Measurements from ENCODE around the gene CHST12. TPM values are rescaled to one million over a fixed set of nuclear protein-coding genes. Genes with fewer than 3 reads are reported as not detected.
"Not testable (repeated sequence)": the region's sequence is repeated elsewhere in the genome, so short reads cannot be mapped to it uniquely, and the experiment has no call there.

The CHST12 gene
- total RNA-seq, 1 donor from 2014 or later, result 29.8 TPM

DNA sequence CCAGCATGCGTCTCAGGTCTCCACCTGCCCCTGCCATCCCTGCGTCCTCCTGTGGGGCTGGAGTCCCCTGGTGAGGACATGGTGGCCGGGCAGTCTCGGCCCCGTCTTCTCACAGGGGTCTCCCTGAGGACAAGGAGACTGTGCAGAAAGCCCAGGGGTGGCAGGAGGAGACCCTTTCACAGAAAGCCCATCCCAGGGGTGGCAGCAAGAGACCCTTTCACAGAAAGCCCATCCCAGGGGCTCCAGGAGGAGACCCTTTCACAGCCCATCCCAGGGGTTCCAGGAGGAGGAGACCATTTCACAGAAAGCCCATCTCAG is 14.8 kb upstream of the CHST12 start:
- Histone ChIP-seq H3K4me1 (no peaks in the 10 kb centered on the region), H3K9me3 (no peaks in the 10 kb centered on the region), H3K27ac (no peak overlapping the region), H3K27me3 (no peaks in the 10 kb centered on the region), H3K4me3 (no peak overlapping the region), H3K36me3 (no peaks in the 10 kb centered on the region)
- DNase-seq (no peak), ATAC-seq (no peak)
- TF ChIP-seq CTCF (IDR thresholded peaks at IDR 0.05), result no peak
- intact Hi-C loops (cut with DNase I), result no loop called here

GRCh38 chr7:2390020-2390816 is 13.2 kb upstream of the CHST12 start:
- H3K27me3 ChIP-seq; H3K4me3 ChIP-seq; H3K9me3 ChIP-seq; H3K36me3 ChIP-seq; intact Hi-C loops (cut with DNase I); H3K4me1 ChIP-seq; H3K27ac ChIP-seq: not testable (repeated sequence)
- ATAC-seq (peak; percentile 91), DNase-seq (peak; percentile 84)

- no peaks in the 10 kb centered on the region for H3K27me3 ChIP-seq
- no peak for ATAC-seq
- no peaks in the 10 kb centered on the region for H3K36me3 ChIP-seq
- no peak for TF ChIP-seq CTCF (IDR thresholded peaks at IDR 0.05)
- no peaks in the 10 kb centered on the region for H3K9me3 ChIP-seq
- DNase-seq, result no peak
- H3K4me1 ChIP-seq, result no peaks in the 10 kb centered on the region
- no peak overlapping the region for H3K27ac ChIP-seq
- intact Hi-C loops (cut with DNase I), result no loop called here
- H3K4me3 ChIP-seq, result no peak overlapping the region
Measured at GRCh38 chr7:2393706-2394105, 9.7 kb upstream of the CHST12 start.

GRCh38 chr7:2394566-2395082 is 8.8 kb upstream of the CHST12 start:
- no peak for ATAC-seq
- Histone ChIP-seq H3K27ac (no peak overlapping the region), H3K9me3 (no peaks in the 10 kb centered on the region), H3K4me1 (peaks cover 4% of the 10 kb centered on the region), H3K4me3 (no peak overlapping the region), H3K36me3 (no peaks in the 10 kb centered on the region), H3K27me3 (no peaks in the 10 kb centered on the region)
- no peak for TF ChIP-seq CTCF (IDR thresholded peaks at IDR 0.05)
- intact Hi-C loops (cut with DNase I), result no loop called here
- DNase-seq, result no peak

GRCh38 chr7:2398506-2398905 is 4.9 kb upstream of the CHST12 start:
- Histone ChIP-seq H3K27ac (no peak overlapping the region), H3K4me1 (peaks cover 24% of the 10 kb centered on the region), H3K27me3 (no peaks in the 10 kb centered on the region), H3K9me3 (no peaks in the 10 kb centered on the region), H3K36me3 (no peaks in the 10 kb centered on the region), H3K4me3 (no peak overlapping the region)
- no peak for ATAC-seq
- DNase-seq, result no peak
- TF ChIP-seq CTCF (IDR thresholded peaks at IDR 0.05), result no peak
- intact Hi-C loops (cut with DNase I), result no loop called here

DNA sequence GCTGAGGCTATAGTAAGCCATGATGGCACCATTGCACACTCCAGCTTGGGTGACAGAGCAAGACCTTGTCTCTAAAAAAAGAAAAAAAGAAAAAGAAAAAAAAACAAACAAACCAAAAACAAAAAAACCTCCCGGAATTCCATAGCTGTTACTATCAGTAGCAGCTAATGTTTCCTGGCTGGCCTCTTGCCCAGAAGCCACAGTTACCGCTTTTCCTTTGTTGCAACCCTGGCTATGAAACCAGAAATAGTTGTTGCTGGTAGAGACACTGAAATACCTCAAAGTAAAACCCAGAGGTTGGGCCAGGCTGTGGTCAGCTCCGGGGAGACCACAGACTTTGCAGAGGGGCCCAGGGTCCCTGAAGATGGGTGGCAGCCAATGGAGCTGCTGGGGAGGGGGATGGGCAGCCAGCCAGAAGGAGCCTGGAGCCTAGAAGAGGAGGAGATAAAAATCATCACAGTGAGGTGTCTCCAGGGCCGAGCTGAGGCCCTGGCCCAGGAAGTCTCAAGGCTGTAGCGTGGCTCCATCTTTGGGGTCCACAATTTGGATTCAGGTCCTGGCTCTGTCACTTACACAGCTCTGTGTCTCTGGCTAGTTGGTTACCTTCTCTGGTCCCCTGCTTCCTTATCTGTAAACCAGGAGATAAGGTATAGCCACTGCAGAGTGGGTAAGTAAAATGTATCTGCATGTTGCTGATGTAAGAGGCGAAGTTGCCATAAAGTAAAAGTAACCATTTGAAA is 3.4 kb upstream of the CHST12 start:
- ATAC-seq, result peak; percentile 2
- Histone ChIP-seq H3K4me3 (no peak overlapping the region), H3K27me3 (no peaks in the 10 kb centered on the region), H3K4me1 (peaks cover 34% of the 10 kb centered on the region), H3K9me3 (no peaks in the 10 kb centered on the region), H3K27ac (peak overlapping the region; percentile 80), H3K36me3 (no peaks in the 10 kb centered on the region)
- intact Hi-C loops (cut with DNase I), result loop anchor here (10.0 kb wide), 1 partner anchor 545 kb away; no protein-coding TSS in a partner anchor
- no peak for TF ChIP-seq CTCF (IDR thresholded peaks at IDR 0.05)
- peak; percentile 75 for DNase-seq

Measured in upper lobe of right lung (tissue), 1 donor.